NCI-H2227 (cell line): ENCODE results near the gene CLTA.
"Not testable (repeated sequence)": the region's sequence is repeated elsewhere in the genome, so short reads cannot be mapped to it uniquely, and the experiment has no call there.

Source experiments
- DNase-seq: peaks from one replicate; lab custom pipeline; 2025; ENCODE audit not compliant: unreplicated experiment; lab: John Stamatoyannopoulos, UW

CLTA gene

DNA sequence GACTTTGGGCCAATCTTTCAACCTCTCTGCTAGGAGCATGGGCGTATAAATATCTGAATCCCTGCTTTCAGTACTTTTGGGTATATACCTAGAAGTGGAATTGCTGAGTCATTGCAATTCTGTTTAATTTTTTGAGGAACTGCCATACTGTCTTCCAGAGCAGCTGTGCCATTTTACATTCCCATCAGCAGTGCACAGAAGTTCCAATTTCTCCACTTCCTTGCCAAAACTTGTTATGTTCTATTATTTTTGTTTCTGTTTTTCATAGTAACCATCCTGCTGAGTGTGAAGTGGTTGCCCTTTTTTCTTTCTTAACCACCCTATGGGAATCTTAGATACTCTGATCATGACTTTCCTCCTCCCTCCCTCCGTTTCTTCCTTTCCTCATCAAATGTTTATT lies 32.6 kb upstream of the CLTA start:
- no peak for DNase-seq

DNA sequence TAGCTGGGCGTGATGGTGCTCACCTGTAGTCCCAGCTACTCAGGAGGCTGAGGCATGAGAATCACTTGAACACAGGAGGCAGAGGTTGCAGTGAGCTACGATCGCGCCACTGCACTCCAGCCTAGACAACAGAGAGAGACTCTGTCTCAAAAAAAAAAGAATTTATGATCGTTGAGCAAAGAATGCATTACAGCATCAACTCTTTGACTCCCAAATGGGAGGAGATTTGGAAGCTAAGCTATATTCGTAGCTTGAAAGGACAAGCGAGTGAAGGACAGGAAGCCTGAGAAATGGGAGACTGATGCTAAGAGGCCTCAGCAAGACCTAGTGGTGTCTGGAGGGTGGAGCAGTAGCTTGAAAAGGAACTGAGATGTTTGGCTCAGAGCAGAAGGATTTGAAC lies 31.8 kb upstream of the CLTA start:
- no peak for DNase-seq

DNA sequence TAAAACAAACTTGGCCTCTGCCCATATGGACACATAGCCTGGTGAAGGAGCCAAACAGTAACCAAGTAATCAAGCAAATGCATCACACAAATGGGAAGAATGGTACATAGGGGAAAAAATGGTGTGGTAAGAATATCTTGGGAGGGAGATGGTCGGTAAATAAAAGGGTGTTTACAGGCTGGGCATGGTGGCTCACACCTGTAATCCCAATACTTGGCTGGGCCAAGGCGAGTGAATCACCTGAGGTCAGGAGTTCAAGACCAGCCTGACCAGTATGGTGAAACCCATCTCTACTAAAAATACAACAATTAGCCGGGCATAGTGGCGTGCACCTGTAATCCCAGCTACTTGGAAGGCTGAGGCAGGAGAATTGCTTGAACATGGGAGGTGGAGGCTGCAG lies 31.2 kb upstream of the CLTA start:
- DNase-seq: not testable (repeated sequence)

DNA sequence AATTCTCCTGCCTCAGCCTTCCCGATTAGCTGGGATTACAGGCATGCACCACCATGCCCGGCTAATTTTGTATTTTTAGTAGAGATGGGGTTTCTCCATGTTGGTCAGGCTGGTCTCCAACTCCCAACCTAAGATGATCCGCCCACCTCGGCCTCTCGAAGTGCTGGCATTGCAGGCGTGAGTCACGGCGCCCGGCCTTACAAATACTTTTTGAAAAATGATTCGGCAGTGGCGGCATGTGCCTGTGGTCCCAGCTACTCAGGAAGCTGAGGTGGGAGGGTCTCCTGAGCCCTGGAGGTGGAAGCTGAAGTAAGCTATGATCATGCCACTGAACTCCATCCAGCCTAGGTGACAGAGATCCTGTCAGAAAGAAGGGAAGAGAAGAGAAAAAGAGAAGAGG lies 30.6 kb upstream of the CLTA start:
- DNase-seq: not testable (repeated sequence)

DNA sequence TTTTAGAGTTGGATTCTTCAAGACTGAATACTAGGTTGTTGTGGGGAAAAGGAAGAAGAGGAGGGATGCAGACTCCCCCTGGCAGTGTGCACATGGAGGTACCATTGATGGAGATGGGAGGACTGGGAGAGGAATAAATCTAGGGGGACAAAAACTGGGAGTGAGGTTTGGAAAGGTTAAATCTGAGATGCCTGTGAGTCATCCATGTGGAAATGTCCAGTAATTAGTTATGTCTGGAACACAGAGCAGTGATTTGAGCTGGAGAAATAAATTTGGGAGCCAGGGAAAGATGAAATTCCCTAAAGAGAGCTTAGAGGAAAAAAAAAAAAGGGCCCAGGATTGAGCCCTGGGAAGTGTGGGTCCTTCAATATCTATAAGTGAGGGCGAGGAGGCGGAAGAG lies 29.5 kb upstream of the CLTA start:
- DNase-seq: no peak

DNA sequence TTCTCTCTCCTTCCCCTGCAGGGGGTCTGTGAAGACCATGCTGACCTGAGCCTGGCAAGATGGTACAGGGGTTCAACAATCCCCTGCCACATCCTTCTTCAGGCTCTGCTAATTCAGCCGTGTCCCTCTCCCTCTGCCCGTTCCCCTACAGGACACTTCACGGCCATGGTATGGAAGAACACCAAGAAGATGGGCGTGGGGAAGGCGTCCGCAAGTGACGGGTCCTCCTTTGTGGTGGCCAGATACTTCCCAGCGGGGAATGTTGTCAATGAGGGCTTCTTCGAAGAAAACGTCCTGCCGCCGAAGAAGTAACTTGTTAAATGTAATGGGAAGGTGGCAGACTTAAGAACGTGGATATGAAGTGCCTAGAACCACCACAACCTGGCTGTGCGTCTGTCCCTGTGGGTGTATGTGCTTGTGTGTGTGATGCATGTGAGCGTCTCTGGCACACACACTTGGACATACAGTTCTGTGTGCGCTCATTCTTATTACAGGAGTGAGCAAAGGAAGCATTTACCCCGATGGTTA lies 28.4 kb upstream of the CLTA start:
- no peak for DNase-seq

DNA sequence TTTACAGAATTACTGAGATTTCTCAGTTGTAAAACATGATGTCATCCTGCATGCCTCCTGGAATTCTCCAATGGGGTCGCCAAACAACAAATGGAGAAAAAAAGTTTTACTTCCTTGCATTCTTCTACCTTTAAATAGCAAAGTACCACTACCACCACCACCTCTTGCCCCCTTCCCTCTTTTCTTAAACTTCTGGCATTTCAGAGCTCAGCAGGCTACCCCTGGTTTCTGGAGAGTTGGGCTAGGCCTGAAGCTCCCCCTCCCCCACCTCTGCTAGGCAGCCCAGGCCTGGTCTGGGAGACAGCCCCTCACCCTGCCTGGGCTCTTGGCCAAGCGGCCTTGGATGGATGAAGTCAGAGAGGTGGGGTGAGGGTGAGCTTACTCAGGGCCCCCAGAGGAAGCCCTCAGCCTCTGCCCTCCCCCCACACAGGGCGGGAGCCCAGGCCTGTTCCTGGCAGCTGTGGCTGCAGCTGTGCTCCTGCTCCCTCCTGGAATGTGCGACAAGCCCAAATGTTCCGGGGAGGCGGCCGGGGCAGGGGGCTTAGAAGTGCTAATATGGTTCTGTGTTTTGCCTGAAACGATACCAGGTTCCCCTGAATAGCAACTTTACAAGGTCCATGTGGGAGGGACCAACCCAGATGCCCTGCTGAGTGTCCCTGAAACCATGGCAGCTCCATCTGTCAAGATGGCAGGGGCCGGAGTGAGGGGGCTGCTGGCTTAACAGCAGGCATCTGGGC lies 27.5 kb upstream of the CLTA start:
- peak; percentile 17 for DNase-seq

DNA sequence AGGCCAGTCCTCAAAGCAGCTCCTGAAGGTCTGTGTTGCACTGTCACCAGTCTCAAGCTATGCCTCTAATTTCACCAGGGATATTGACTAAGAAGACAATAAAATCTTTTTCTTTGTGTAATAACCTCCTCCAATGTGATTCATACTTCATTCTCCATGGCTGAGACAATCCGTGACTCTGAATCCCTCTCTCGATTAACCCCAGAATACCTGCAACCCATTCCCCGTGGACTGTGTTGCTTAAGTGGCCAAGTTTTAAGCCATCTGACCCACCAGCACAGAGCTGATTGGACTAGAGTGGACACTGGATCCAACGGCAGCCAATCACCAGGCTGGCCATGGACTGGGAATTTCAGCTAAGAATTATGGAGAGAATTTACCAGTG lies 26.9 kb upstream of the CLTA start:
- DNase-seq: no peak

DNA sequence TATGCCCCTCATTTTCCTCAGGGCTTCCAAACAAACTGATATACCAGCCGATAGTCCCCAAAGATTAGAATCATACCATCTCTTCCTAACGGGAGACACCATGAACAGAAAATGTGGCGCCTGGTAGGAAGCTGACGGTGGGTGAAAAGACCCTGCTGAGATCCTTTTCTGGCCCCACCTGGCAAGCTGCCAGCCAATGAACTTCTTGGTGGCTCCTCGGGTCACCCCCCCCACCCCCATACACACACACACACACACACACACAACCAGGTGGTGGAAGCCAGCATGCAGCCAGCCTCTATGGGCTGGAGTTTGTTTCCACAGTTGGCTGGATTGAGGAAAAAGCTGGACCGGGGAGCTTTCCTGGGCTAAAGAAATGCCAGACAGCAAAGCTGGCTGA lies 26.3 kb upstream of the CLTA start:
- DNase-seq: no peak

DNA sequence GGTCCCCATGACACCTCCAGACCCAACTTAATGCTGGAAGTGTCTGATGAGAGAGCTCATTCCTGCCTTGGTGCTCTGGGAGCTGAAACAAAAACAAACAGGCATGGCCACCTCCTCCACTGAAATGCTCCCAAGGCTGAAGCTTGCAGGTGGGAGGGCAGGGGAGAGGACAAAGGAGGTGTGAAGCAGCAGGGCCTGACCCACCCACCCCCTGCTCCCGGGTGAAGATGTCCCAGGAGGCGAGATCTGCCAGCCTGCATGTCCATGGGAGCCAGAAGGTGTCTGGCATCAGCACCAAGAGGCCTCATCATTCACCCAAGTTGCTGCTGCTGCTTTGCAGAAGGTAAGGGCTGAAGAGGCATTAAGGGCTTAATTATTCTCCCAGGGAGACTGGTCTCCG lies 25.7 kb upstream of the CLTA start:
- DNase-seq: no peak

DNA sequence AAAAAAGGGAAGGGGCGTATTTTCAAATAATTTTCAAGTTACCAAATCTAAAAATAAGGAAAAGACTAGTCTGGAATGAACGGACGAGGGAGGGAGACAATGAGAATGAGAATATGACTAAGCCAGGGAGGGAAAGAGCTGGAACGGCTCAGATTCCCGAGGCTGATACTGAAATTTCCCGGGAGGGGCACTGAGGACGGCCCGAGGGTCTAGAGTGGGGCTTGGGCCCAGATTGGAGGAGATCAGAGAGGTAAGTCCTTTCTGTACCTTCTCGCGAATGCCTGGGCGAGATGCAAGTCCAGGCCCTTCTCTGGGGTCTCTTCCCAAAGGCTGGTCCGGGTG lies 24.9 kb upstream of the CLTA start:
- no peak for DNase-seq

DNA sequence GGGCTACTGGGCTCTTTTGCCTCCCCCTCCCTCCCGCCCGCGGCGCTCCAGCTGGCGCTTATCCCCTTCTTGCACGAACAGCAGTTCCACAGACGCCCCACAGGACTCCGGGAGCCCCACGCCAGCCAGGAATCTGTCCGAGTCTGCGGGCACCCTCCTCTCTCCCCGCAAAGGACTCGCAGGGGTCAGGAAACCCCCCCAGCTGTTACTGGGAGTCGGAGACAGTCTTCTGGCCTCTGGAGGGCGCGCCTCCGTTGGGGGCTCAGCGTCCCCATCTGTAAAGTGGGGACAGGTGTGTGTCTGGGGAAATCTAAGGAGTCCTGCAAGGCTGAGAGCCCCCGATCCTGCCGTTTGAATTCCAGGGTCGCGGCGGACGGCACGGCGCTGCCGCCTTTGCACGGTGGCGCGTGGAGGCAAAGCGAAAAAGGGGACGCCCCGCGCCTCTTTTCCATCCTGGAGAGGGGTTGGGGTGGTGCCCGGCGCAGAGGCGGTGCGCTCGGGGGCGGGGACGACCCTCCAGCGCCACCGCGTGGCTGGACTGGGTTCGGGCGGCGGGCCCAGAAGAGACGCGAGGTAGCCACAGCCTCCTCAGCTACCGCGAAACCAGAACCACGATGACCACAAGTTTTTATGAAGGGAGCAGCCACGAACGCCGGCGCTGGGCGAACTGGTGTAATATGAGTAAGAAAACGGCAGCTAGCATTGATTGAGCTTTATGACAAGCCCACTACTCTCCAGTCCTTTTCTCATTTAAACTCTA lies 24.4 kb upstream of the CLTA start:
- DNase-seq: peak; percentile 75

DNA sequence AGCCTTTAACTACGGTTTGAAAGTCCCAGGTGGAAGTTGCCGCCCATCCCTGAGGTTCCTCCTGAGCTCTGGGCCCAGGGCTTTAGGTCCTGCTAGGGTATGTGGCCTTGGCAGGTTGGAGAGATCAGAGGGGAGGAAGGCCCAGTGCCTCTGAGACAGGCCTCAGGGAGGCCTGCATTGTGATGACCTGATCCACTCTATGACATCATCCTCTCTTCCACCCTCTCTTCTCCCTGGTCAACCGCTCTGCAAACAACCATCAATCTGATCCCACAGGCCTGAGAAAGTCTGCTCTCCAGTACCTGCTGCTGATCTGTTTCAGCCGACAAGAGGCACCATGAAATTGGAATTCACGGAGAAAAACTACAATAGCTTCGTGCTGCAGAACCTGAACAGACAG lies 21.6 kb upstream of the CLTA start, which contains the start of gene CCIN:
Gene CCIN (plus strand): TSS at position 223 of the 400 bp plus-strand sequence. CDS start 115 bp downstream, at position 338.
- no peak for DNase-seq

DNA sequence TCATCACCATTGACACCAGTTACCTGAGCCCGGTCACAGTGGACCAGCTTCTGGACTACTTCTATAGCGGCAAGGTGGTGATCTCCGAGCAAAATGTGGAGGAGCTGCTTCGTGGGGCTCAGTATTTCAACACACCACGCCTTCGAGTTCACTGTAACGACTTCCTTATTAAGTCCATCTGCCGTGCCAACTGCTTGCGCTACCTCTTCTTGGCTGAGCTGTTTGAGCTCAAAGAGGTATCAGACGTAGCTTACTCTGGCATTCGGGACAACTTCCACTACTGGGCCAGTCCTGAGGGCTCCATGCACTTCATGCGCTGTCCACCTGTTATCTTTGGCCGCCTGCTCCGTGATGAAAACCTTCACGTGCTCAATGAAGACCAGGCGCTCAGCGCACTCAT lies 21.0 kb upstream of the CLTA start:
- no peak for DNase-seq

DNA sequence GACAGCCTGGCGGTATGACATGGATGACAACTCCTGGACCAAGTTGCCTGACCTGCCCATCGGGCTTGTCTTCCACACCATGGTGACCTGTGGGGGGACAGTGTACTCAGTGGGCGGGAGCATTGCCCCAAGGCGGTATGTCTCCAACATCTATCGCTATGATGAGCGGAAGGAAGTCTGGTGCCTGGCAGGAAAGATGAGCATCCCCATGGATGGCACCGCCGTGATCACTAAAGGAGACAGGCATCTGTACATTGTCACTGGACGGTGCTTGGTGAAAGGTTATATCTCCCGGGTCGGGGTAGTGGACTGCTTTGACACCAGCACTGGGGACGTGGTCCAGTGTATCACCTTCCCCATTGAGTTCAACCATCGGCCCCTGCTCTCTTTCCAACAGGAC lies 20.2 kb upstream of the CLTA start:
- DNase-seq: no peak

DNA sequence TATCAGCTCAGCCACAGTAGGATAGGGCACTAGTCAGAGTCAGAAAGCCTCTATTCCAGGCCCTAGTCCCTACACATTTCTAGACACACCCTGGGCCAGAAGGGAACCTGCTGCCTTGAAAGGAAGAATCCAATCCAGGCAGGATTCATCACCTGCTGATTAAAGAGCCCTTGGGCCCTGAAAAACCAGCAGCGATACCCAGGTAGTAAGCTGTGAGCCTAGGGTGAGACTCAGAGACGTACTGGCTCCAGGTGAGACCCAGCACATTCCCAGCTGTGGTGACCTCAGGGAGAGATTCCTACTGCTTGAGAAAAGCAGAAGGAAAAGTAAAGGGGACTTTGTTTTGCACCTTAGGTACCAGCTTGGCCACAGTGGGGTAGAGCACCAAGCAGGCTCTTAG lies 16.9 kb upstream of the CLTA start:
- DNase-seq: no peak

DNA sequence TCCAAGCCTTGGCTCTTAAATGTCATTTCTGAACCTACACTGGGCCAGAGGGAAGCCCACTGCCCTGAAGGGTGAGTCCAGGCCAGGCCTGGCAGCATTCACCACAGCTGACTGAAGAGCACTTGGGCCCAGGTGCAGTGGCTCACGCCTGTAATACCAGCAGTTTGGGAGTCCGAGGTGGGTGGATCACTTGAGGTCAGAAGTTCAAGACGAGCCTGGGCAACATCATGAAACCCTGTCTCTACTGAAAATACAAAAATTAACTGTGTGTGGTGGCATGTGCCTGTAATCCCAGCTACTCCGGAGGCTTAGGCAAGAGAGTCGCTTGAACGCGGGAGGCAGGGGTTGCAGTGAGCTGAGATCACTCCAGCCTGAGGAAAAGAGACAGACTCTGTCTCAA lies 16.4 kb upstream of the CLTA start:
- DNase-seq: no peak

DNA sequence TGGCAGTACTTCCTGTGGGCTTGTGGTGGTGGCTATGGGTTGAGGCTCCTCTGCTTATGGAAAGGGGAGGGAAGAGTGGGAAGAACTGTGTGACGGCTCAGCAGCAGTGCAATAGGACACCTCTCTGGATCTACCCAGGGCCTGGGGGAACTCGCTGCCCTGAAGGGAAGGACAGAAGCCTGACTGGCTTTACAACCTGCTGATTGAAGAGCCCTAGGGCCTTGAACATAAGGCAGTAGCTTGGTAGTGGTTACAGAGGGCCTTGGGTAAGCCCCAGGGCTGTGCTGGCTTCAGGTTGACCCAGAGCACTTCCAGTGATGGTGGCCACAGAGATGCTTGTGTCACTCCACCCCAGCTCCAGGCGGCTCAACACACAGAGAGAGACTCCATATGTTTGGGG lies 16.0 kb upstream of the CLTA start:
- DNase-seq: no peak

DNA sequence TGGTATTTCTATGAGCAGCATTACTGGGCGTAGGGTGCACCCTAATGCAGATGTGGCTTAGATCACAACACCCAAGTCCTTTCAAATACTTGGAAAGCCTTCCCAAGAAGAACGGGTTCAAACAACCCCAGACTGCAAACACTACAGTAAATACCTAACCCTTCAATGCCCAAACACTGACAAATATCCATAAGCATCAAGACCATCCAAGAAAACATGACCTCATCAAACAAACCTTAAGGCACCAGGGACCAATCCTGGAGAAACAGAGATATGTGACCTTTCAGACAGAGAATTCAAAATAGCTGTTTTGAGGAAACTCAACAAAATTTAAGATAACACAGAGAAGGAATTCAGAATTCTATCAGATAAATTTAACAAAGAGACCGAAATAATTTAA lies 15.5 kb upstream of the CLTA start:
- not testable (repeated sequence) for DNase-seq

DNA sequence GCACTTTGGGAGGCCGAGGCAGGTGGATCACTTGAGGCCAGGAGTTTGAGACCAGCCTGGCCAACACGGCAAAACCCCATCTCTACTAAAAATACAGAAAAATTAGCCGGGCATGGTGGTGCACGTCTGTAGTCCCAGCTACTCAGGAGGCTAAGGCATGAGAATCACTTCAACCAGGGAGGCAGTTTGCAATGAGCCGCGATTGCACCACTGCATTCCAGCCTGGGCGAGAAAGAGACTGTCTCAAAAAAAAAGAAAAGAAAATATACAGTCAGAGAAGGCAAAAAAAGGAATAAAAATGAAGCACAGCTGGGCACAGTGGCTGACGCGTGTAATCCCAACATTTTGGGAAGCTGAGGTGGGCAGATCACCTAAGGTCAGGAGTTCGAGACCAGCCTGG lies 14.2 kb upstream of the CLTA start:
- not testable (repeated sequence) for DNase-seq

DNA sequence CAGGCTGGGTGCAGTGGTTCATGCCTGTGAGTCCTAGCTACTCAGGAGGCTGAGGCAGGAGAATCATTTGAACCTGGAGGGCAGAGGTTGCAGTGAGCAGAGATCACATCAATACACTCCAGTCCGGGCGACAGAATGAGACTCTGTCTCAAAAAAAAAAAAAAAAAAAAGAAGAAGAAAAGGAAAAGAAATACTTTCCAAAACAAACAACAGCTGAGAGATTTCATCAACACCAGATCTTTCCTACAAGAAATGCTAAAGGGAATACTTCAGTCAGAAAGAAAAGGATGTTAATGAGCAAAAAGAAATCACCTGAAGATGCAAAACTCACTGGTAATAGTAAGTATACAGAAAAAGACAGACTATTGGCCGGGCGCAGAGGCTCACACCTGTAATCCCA lies 13.2 kb upstream of the CLTA start:
- no peak for DNase-seq

DNA sequence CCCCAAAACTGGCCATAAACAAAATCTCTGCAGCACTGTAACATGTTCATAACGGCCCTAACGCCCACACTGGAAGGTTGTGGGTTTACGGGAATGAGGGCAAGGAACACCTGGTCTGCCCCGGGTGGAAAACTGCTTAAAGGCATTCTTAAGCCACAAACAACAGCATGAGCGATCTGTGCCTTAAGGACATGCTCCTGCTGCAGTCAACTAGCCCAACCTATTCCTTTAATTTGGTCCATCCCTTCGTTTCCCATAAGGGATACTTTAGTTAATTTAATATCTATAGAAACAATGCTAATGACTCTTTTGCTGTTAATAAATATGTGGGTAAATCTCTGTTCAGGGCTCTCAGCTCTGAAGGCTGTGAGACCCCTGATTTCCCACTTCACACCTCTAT lies 10.5 kb upstream of the CLTA start:
- not testable (repeated sequence) for DNase-seq

DNA sequence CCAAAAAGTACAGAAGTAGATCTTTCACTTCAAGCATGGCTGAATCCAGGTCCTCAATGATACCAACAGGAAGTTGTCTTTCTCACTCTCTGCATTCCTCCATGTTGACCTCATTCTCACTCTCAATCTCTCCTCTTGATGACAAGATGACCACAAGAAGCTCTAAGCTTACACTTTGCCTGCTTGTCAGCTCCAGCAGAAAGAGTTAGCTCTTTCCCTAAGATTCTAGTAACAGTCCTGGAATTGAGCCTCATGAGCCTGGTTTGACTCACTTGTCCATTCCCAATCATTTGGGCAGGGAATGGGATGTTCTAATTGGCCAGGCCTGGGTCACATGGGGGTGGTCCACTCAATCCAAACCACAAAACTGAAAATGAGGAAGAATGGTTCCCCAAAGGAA lies 3.3 kb upstream of the CLTA start:
- no peak for DNase-seq
